ENCODE results near the gene CPE.

CPE gene

GRCh38 chr4:165461159-165461821 lies 82.5 kb downstream of the CPE start:
- TF ChIP-seq CTCF (IDR thresholded peaks at IDR 0.05; ENCODE audit: low read depth, low read length): no peak
- peak; percentile 46 for DNase-seq (ENCODE audit: low read depth, low spot score)
- no peak overlapping the region for H3K4me3 ChIP-seq (ENCODE audit: low read depth, low read length)
- in situ Hi-C loops (cut with HindIII; ENCODE audit: low sequenced_read_pairs): no loop called here

- no peak for DNase-seq (ENCODE audit: low read depth, low spot score)
- TF ChIP-seq CTCF (IDR thresholded peaks at IDR 0.05; ENCODE audit: low read depth, low read length): peak; percentile 12
- H3K4me3 ChIP-seq (ENCODE audit: low read depth, low read length): no peak overlapping the region
- in situ Hi-C loops (cut with HindIII; ENCODE audit: low sequenced_read_pairs): no loop called here
Observed at GRCh38 chr4:165462009-165462408, 83.2 kb downstream of the CPE start.

GRCh38 chr4:165464376-165464775 lies 85.6 kb downstream of the CPE start:
- DNase-seq (ENCODE audit: low read depth, low spot score): no peak
- no peak for TF ChIP-seq CTCF (IDR thresholded peaks at IDR 0.05; ENCODE audit: low read depth, low read length)
- in situ Hi-C loops (cut with HindIII; ENCODE audit: low sequenced_read_pairs): no loop called here
- H3K4me3 ChIP-seq (ENCODE audit: low read depth, low read length): no peak overlapping the region

GRCh38 chr4:165464813-165465381 lies 86.1 kb downstream of the CPE start:
- TF ChIP-seq CTCF (IDR thresholded peaks at IDR 0.05; ENCODE audit: low read depth, low read length): peak; percentile 54
- peak; percentile 58 for DNase-seq (ENCODE audit: low read depth, low spot score)

GRCh38 chr4:165470009-165470408 lies 91.2 kb downstream of the CPE start:
- in situ Hi-C loops (cut with HindIII; ENCODE audit: low sequenced_read_pairs): no loop called here
- H3K4me3 ChIP-seq (ENCODE audit: low read depth, low read length): no peak overlapping the region
- TF ChIP-seq CTCF (IDR thresholded peaks at IDR 0.05; ENCODE audit: low read depth, low read length): no peak
- no peak for DNase-seq (ENCODE audit: low read depth, low spot score)

More at GRCh38 chr4:165464813-165465381, 86.1 kb downstream of the CPE start:
- no peak overlapping the region for H3K4me3 ChIP-seq (ENCODE audit: low read depth, low read length)
- in situ Hi-C loops (cut with HindIII; ENCODE audit: low sequenced_read_pairs): no loop called here

- DNase-seq (ENCODE audit: low read depth, low spot score): peak; percentile 17
- in situ Hi-C loops (cut with HindIII; ENCODE audit: low sequenced_read_pairs): no loop called here
- no peak for TF ChIP-seq CTCF (IDR thresholded peaks at IDR 0.05; ENCODE audit: low read depth, low read length)
- H3K4me3 ChIP-seq (ENCODE audit: low read depth, low read length): no peak overlapping the region
Observed at GRCh38 chr4:165472943-165473676, 94.3 kb downstream of the CPE start.

All from astrocyte of the spinal cord (primary cell).